ENCODE data around the gene P2RY2.

- no peak for TF ChIP-seq TAF1 (IDR thresholded peaks at IDR 0.05; ENCODE audit: borderline replicate concordance, insufficient read depth, low read length)
- TF ChIP-seq, protein P1, sequence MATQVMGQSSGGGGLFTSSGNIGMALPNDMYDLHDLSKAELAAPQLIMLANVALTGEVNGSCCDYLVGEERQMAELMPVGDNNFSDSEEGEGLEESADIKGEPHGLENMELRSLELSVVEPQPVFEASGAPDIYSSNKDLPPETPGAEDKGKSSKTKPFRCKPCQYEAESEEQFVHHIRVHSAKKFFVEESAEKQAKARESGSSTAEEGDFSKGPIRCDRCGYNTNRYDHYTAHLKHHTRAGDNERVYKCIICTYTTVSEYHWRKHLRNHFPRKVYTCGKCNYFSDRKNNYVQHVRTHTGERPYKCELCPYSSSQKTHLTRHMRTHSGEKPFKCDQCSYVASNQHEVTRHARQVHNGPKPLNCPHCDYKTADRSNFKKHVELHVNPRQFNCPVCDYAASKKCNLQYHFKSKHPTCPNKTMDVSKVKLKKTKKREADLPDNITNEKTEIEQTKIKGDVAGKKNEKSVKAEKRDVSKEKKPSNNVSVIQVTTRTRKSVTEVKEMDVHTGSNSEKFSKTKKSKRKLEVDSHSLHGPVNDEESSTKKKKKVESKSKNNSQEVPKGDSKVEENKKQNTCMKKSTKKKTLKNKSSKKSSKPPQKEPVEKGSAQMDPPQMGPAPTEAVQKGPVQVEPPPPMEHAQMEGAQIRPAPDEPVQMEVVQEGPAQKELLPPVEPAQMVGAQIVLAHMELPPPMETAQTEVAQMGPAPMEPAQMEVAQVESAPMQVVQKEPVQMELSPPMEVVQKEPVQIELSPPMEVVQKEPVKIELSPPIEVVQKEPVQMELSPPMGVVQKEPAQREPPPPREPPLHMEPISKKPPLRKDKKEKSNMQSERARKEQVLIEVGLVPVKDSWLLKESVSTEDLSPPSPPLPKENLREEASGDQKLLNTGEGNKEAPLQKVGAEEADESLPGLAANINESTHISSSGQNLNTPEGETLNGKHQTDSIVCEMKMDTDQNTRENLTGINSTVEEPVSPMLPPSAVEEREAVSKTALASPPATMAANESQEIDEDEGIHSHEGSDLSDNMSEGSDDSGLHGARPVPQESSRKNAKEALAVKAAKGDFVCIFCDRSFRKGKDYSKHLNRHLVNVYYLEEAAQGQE (IDR thresholded peaks at IDR 0.05; ENCODE audit: insufficient read depth in 1 of 2, low read depth in 2 of 2, low read length in 2 of 2): no peak
These were observed 16.8 kb upstream of the P2RY2 start for GRCh38 chr11:73201249-73201648.
